Islet of Langerhans (tissue), 1 donor: ENCODE measurements around the gene KPNA3.
A peak's percentile ranks its signal among the peaks of the same experiment; 100 is the strongest.
"Not testable (repeated sequence)": the region's sequence is repeated elsewhere in the genome, so short reads cannot be mapped to it uniquely, and the experiment has no call there.

Experiments used
- FAIRE-seq: peaks from one replicate; lab custom pipeline; 2011; peaks lifted over from hg19 to GRCh38; lab: Jason Lieb, UNC

KPNA3 gene

GRCh38 chr13:49806126-49806536 is 13.6 kb upstream of the KPNA3 start:
- FAIRE-seq: no peak

- not testable (repeated sequence) for FAIRE-seq
Measured at GRCh38 chr13:49803047-49803446, 10.6 kb upstream of the KPNA3 start.

GRCh38 chr13:49802426-49802825 is 9.9 kb upstream of the KPNA3 start:
- FAIRE-seq: no peak

- no peak for FAIRE-seq
Measured at GRCh38 chr13:49791711-49792549, 552 bp downstream of the KPNA3 start.

GRCh38 chr13:49791315-49791710 is 1.2 kb downstream of the KPNA3 start:
- FAIRE-seq: no peak

- FAIRE-seq: no peak
Measured at GRCh38 chr13:49789968-49790367, 2.5 kb downstream of the KPNA3 start.

- no peak for FAIRE-seq
Measured at GRCh38 chr13:49786401-49787008, 6.0 kb downstream of the KPNA3 start.

GRCh38 chr13:49784886-49785570 is 7.5 kb downstream of the KPNA3 start:
- FAIRE-seq: no peak

GRCh38 chr13:49783865-49784264 is 8.6 kb downstream of the KPNA3 start:
- no peak for FAIRE-seq

GRCh38 chr13:49782784-49783183 is 9.7 kb downstream of the KPNA3 start:
- FAIRE-seq: no peak

- no peak for FAIRE-seq
Measured at GRCh38 chr13:49781806-49782205, 10.7 kb downstream of the KPNA3 start.

GRCh38 chr13:49779721-49780120 is 12.8 kb downstream of the KPNA3 start:
- FAIRE-seq: no peak

GRCh38 chr13:49777746-49778614 is 14.5 kb downstream of the KPNA3 start:
- peak; percentile 36 for FAIRE-seq

GRCh38 chr13:49776871-49777270 is 15.6 kb downstream of the KPNA3 start:
- no peak for FAIRE-seq

GRCh38 chr13:49774376-49775005 is 18.0 kb downstream of the KPNA3 start:
- FAIRE-seq: no peak

GRCh38 chr13:49772828-49773227 is 19.7 kb downstream of the KPNA3 start:
- no peak for FAIRE-seq

- FAIRE-seq: not testable (repeated sequence)
Measured at GRCh38 chr13:49761811-49762210, 30.7 kb downstream of the KPNA3 start.

GRCh38 chr13:49760558-49760957 is 31.9 kb downstream of the KPNA3 start:
- FAIRE-seq: no peak

GRCh38 chr13:49759503-49759902 is 33.0 kb downstream of the KPNA3 start:
- FAIRE-seq: no peak

- FAIRE-seq: no peak
Measured at GRCh38 chr13:49756263-49756662, 36.2 kb downstream of the KPNA3 start.

- no peak for FAIRE-seq
Measured at GRCh38 chr13:49754146-49754545, 38.3 kb downstream of the KPNA3 start.

- FAIRE-seq: no peak
Measured at GRCh38 chr13:49749848-49750247, 42.6 kb downstream of the KPNA3 start.
